CD4-positive, alpha-beta T cell treated with Interferon alpha-2 for 1 hour (primary cell): Measurements from ENCODE around the gene NAA10.

Experiments used
- DNase-seq, 2 donors: peaks; one replicate each; pipeline ENCODE4 v3.0.0-alpha.2; 2020 to 2022

The NAA10 gene

GRCh38 chrX:153908219-153908860 lies 26.5 kb downstream of the NAA10 start:
- no peak for DNase-seq

DNA sequence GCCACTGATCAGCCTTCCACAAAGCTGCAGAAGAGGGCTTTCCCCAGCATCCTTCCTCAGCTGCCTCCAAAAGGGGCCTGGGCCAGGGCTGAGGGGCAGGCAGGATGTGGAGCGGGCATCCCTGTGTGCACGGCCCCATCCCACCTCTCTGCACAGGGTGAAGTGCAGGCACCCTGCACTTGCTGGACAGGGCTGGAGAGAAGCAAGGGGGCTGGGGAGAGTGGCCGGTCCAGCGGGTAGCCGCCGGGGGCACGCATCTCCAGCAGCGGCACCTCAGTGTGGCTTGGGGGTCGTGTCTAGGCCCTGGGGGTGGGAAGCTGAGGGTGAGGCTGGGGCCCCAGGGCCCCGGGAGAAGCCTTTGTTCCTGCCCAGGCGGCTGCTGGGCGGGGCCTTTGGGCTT lies 27.4 kb downstream of the NAA10 start:
- DNase-seq = no peak

- peak; percentile 24 to 40 for DNase-seq
These were observed 28.5 kb downstream of the NAA10 start for GRCh38 chrX:153906126-153906917.

DNA sequence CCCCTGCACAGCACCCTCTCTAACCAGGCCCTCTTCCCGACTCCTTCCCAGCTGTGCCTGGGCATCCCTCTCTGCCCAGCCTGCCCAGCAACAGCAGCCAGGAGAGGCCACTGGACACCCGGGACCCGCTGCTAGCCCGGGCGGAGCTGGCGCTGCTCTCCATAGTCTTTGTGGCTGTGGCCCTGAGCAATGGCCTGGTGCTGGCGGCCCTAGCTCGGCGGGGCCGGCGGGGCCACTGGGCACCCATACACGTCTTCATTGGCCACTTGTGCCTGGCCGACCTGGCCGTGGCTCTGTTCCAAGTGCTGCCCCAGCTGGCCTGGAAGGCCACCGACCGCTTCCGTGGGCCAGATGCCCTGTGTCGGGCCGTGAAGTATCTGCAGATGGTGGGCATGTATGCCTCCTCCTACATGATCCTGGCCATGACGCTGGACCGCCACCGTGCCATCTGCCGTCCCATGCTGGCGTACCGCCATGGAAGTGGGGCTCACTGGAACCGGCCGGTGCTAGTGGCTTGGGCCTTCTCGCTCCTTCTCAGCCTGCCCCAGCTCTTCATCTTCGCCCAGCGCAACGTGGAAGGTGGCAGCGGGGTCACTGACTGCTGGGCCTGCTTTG lies 29.2 kb downstream of the NAA10 start:
- DNase-seq = no peak

DNA sequence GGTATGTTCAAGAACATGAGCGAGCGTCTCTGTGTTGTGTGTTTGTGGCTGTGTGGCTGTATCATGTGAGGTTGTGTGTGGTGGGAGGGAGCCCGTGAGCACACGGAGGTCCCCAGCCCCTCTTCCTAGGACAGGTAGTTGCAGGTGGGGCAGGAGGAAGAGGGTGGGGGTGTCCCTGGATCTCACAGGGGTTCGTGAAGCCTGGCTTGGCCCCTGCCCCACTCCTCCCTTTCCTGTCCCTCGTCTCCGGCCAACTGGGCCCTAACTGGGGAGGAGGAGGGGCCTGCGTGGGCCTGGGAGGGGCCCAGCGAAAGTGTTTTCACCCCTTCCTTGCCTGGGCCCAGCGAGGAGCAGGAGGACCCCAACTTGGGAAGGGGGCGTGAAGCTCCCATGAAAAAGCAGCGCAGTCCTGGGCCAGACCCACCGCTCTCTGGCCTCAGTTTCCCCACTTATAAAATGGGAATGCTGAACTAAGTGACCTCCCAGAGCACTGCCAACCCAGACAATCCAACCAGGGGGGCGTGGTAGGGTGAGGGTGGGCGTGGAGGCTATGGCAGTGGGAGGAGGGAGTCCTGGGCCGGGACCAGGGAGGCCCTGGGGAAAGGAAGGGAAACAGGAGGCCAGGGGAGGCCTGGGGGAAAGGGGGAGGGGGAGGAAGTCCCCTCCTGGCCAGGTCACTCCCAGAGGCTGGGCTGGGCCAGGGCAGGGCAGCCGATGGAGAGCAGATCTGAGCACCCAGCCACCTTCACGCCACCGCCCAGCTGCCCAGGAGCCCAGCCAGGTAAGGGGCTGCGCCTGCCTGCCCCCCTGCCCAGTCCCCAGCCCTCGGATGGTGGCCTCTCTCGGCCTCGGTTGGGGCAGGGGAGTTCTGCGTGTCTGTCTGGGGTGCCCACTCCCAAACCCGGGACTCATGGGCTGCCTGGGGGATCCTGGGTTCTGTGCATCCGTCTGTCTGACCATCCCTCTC lies 30.6 kb downstream of the NAA10 start, which contains the start of gene AVPR2:
Gene AVPR2 (plus strand): TSS at position 683 of the 967 bp plus-strand sequence. CDS start 473 bp downstream, outside the sequence.
- DNase-seq = no peak

GRCh38 chrX:153903238-153903980 lies 31.4 kb downstream of the NAA10 start:
- no peak for DNase-seq

DNA sequence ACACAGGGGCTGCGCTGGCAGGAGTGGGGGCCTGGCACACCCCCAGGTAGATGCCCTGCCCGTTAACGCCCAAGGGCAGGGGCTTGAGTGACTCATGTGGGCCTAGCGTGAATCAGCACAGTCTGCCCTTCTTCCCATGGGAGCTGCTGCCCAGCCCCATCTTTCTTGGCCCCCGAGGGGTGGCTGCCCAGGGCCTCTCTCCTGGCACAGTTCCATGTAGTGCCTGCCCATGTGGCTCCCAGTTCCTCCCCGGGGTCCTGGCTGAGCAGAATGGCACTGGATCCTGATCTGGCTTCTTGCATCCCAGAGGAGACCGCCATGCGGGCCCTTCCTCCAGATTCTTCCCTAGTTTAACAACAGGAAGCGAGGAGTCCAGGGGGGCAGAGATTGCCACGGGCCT lies 32.5 kb downstream of the NAA10 start:
- DNase-seq = no peak

DNA sequence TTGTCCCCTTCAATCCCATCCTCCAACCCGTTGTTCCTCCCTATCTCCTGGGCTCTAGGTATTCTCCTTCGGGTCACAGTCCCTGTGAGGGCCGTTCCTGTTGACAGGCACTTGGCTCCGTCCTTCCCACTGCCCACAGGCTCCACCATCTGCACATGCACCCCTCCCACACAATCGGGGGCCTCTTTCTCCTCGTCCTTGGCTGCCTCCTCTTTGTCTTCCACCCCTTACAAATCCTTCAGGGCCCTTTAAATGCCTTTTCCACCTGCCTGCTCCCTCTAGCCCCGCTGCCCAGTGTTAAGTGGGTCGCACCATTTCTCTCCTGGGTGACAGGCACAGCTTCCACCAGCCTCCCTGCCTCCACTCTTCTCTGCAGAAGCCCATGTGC lies 33.1 kb downstream of the NAA10 start:
- no peak for DNase-seq

- DNase-seq = peak; percentile 72 to 77
These were observed 33.7 kb downstream of the NAA10 start for GRCh38 chrX:153900831-153901752.

DNA sequence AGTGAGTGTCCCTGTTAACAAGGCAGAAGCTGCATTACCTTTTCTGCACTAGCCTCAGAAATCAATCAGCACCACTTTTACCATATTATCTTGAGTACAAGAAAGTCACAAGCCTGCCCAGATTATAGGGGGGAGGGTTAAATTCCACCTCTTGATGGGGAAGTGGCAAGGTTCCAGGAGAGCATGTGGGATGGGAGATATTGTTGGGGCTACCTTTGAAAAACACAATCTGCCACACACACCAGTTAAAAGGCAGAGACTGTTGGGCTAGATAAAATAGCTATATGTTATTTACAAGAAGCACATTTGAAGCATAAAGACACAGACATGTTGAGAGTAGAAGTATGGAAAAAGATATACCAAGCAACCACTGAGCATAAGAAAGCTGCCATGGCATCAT lies 36.9 kb downstream of the NAA10 start:
- DNase-seq = no peak

GRCh38 chrX:153889123-153889522 lies 45.7 kb downstream of the NAA10 start:
- no peak for DNase-seq

DNA sequence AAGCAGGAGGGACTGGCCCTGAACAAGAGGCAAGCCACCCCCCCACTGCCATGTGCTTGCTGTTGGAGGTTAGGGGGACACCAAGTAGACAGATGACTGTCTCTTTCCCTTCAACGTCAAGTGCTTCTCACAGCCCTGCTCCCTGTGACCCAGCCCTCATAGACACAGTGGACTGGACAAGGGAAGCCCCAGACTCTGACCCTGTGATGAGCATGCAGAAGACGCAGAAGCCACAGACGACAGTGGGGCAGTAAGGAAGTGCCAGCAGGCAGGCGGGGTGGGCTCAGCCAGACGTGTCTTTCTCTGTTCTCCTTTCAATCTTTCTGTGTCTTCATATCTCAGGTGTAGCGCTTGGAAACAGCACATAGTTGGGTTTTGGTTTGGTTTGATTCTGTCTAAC lies 46.5 kb downstream of the NAA10 start:
- DNase-seq = no peak

DNA sequence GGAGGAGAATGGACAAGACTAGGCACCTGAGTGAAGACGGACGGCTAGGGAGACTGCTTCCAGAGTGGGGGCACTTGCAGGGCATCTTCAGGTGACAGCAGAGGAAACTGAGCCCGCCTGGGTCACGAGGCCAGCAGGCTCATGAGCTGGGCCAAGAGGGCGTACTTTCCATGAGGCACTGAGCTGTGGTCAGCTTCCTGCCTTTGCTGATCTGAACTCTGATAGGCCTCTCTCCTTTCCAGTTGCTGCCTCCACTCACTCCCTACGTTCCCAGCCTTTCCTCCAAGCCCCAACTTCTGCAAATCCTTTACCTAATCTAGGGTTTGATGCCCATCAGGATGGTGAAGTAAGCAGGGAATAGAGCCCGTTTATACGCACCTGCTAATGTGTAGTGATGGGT lies 47.5 kb downstream of the NAA10 start:
- DNase-seq = no peak

- DNase-seq = no peak
These were observed 47.9 kb downstream of the NAA10 start for GRCh38 chrX:153886915-153887314.

- DNase-seq = peak in 1 of 2 donors; percentile 32
These were observed 48.6 kb downstream of the NAA10 start, which contains the start of gene L1CAM for GRCh38 chrX:153885968-153886903. Gene L1CAM (minus strand): TSS chrX:153886173. CDS start chrX:153875836, 10,337 bp downstream.

DNA sequence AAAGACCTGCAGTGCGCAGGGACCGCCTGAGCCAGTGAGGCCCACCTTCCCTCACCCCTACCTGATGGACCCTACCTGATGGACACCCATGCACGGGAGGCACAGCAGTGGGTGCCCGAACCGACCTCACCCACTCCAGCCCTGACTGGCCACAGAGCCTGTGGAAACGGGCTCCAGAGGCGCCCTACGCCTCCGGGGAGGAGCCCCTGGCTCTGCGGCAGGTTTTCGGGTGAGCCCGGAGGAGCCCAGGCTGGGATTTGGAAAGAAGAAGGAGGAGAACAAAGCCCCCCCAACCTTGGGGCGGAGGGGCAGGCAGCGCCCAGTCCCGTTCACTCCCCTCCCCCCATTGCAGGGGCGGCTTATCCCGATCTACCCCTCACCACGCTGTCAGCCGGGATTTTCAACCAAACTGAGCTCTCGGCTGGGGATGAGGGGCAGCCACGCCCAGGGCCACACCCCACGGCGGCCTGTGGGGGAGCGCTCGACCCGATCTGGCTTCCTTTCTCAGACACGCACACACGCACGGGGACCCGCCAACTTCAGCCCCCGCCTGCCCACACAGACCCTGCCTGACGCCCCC lies 49.5 kb downstream of the NAA10 start:
- DNase-seq = no peak

DNA sequence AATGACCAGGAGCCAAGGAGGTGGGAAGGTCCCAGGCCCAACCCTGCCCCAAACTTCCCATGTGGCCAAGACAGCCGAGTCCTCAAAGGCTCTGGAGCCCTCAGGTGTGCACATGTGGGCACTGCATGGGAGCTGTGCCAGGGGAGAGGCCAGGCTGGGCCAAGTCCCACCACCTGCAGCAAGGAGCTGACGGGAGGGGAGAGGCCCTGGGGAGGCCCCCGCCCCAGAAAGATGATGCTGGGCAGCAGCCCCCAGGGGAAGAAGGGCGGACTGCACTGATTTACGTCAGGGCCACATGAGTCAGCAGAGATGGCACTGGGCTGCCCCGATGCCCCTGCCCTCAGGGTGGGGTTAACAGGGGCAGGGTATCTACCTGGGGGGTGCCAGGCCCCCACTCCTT lies 50.2 kb downstream of the NAA10 start:
- no peak for DNase-seq

DNA sequence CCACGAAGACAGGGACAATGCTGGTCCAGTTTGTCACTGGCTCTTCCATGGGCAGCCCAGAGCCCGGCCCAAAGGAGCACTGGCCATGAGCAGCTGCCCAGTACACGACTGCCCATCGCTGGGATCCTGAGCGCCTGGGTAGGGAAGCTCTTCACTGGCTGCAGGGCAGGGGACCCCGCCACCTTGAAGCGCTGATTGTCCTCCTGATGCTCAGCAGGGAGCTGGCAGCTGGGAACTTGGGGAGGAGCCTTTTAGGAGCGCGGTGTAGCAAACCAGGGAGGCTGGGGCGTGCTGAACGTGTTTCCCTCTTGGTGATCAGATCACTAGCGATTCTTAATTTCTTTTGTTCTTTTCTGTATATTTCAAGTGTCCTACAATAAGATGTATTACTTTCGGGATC lies 50.7 kb downstream of the NAA10 start:
- DNase-seq = no peak

GRCh38 chrX:153883163-153883843 lies 51.5 kb downstream of the NAA10 start:
- DNase-seq = no peak
